GM23338 (cell line): Measurements from ENCODE around the gene PKNOX2. TPM values are rescaled to one million over a fixed set of nuclear protein-coding genes. Genes with fewer than 3 reads are reported as not detected.

Experiments
- ATAC-seq: fragments of 200-7000 bp; cut with Tn5 transposase; 3 replicates; pipeline ENCODE4 v1.9.1; 2020
- DNase-seq: peaks from one replicate; pipeline ENCODE4 v3.0.0-alpha.2; 2015; ENCODE audit warnings: low spot score
- H2AFZ ChIP-seq: fragments of 200-600 bp; sonication (generic); 2 replicates; pipeline ENCODE4 v1.8.0; 2016; ENCODE audit warnings: antibody characterized with exemption, mild to moderate bottlenecking, moderate library complexity
- H3F3A ChIP-seq: fragments of 200-600 bp; sonication (generic); replicated peaks from 2 replicates; pipeline ENCODE4 v1.8.0; 2017; ENCODE audit warnings: antibody characterized with exemption, mixed run types, low read depth
- H3K27ac ChIP-seq: fragments of 200-600 bp; sonication (generic); 2 replicates; pipeline ENCODE4 v1.6.1; 2016; ENCODE audit warnings: low read depth
- H3K27me3 ChIP-seq: fragments of 200-600 bp; sonication (generic); 2 replicates; pipeline ENCODE4 v1.8.0; 2016; ENCODE audit warnings: mild to moderate bottlenecking, mixed run types, moderate library complexity; ENCODE audit not compliant: insufficient read depth
- H3K36me3 ChIP-seq: fragments of 200-600 bp; sonication (generic); 2 replicates; pipeline ENCODE4 v1.8.0; 2016; ENCODE audit warnings: mild to moderate bottlenecking; ENCODE audit not compliant: insufficient read depth
- H3K4me1 ChIP-seq: fragments of 200-600 bp; sonication (generic); 2 replicates; pipeline ENCODE4 v1.8.0; 2016; ENCODE audit warnings: mild to moderate bottlenecking, moderate library complexity; ENCODE audit not compliant: insufficient read depth
- H3K4me2 ChIP-seq: fragments of 200-600 bp; sonication (generic); 2 replicates; pipeline ENCODE4 v1.7.1; 2017; ENCODE audit warnings: mixed run types
- H3K4me3 ChIP-seq: fragments of 200-600 bp; sonication (generic); 2 replicates; pipeline ENCODE4 v1.6.1; 2016; ENCODE audit warnings: mixed run types
- H3K79me2 ChIP-seq: fragments of 200-600 bp; sonication (generic); replicated peaks from 2 replicates; pipeline ENCODE4 v1.8.0; 2017; ENCODE audit warnings: mild to moderate bottlenecking; ENCODE audit not compliant: insufficient read depth
- H3K9me2 ChIP-seq: fragments of 200-600 bp; sonication (generic); 2 replicates; pipeline ENCODE4 v1.8.0; 2017; ENCODE audit not compliant: insufficient read depth
- H4K20me1 ChIP-seq: fragments of 200-600 bp; sonication (generic); replicated peaks from 2 replicates; pipeline ENCODE4 v1.8.0; 2017; ENCODE audit warnings: mild to moderate bottlenecking; ENCODE audit not compliant: insufficient read depth
- H3K27ac Mint-ChIP-seq: 2 replicates; pipeline ENCODE4 v1.8.0; 2020; ENCODE audit warnings: inconsistent platforms, mild to moderate bottlenecking, moderate library complexity, mixed read lengths
- H3K27me3 Mint-ChIP-seq: 3 replicates; pipeline ENCODE4 v1.8.0; 2022; ENCODE audit warnings: low read depth, mild to moderate bottlenecking, moderate library complexity, mixed read lengths, inconsistent platforms; ENCODE audit not compliant: insufficient read depth, poor library complexity
- H3K36me3 Mint-ChIP-seq: 3 replicates; pipeline ENCODE4 v1.8.0; 2021; ENCODE audit warnings: low read depth, mild to moderate bottlenecking, inconsistent platforms, moderate library complexity, mixed read lengths
- H3K4me1 Mint-ChIP-seq: 3 replicates; pipeline ENCODE4 v1.8.0; 2020; ENCODE audit warnings: mild to moderate bottlenecking, inconsistent platforms, mixed read lengths
- H3K4me3 Mint-ChIP-seq: 3 replicates; pipeline ENCODE4 v1.8.0; 2021; ENCODE audit warnings: moderate library complexity, mild to moderate bottlenecking, inconsistent platforms, mixed read lengths
- H3K9me3 Mint-ChIP-seq: 3 replicates; pipeline ENCODE4 v1.8.0; 2020; ENCODE audit warnings: moderate library complexity, mild to moderate bottlenecking, inconsistent platforms, mixed read lengths
- CREB1 ChIP-seq: fragments of 250-450 bp; sonication (Bioruptor Pico); IDR thresholded peaks from 2 replicates; pipeline ENCODE4 v1.5.0; 2020; ENCODE audit warnings: low read depth, mild to moderate bottlenecking, moderate library complexity
- EZH2 ChIP-seq: fragments of 200-600 bp; sonication (generic); IDR thresholded peaks from one replicate; pipeline ENCODE4 v1.8.0; 2017; ENCODE audit warnings: antibody characterized with exemption, mild to moderate bottlenecking, low read depth; ENCODE audit not compliant: unreplicated experiment
- EZH2phosphoT487 ChIP-seq: fragments of 200-600 bp; sonication (generic); IDR thresholded peaks from one replicate; pipeline ENCODE4 v1.8.1; 2018; ENCODE audit warnings: antibody characterized with exemption; ENCODE audit not compliant: unreplicated experiment
- JUNB ChIP-seq: IDR thresholded peaks from one replicate; pipeline ENCODE4 v1.6.1; 2016; ENCODE audit warnings: antibody characterized with exemption; ENCODE audit not compliant: unreplicated experiment
- NANOG ChIP-seq: IDR thresholded peaks from 2 replicates; pipeline ENCODE4 v1.6.1; 2016; ENCODE audit warnings: antibody characterized with exemption, borderline replicate concordance
- POLR2AphosphoS5 ChIP-seq: IDR thresholded peaks from 2 replicates; pipeline ENCODE4 v1.6.1; 2016; ENCODE audit warnings: antibody characterized with exemption, low read depth
- STAT1 ChIP-seq: IDR thresholded peaks from one replicate; pipeline ENCODE4 v1.6.1; 2016; ENCODE audit warnings: antibody characterized with exemption; ENCODE audit not compliant: unreplicated experiment
- ZNF114 ChIP-seq: fragments of 250-450 bp; sonication (Bioruptor Pico); IDR thresholded peaks from 2 replicates; pipeline ENCODE4 v1.5.0; 2020; ENCODE audit warnings: mild to moderate bottlenecking, moderate library complexity
- ZNF331 ChIP-seq: fragments of 250-450 bp; sonication (Bioruptor Pico); IDR thresholded peaks from 2 replicates; pipeline ENCODE4 v1.5.0; 2020; ENCODE audit warnings: low read depth, mild to moderate bottlenecking, moderate library complexity
- polyA plus RNA-seq: library from polyadenylated mRNA; unstranded; fragments of >200 nt; fragmentation: Nextera tagmentation; extraction: Ambion mirVana; gene quantifications from 2 replicates; pipeline ENCODE4 v1.2.1, GENCODE V29; 2016
- total RNA-seq: library from RNA; depleted of rRNA; stranded (reverse); fragments of >200 nt; shearing (Covaris generic); gene quantifications from 2 replicates; pipeline ENCODE4 v1.2.3, GENCODE V29; 2014
- TF ChIP-seq, protein P1 (sequence below): IDR thresholded peaks from 2 replicates; pipeline ENCODE4 v1.6.1; 2016; ENCODE audit warnings: antibody characterized with exemption
- TF ChIP-seq, protein P2 (sequence below), 2 experiments: fragments of 200-600 bp in 1 of 2; sonication (generic) in 1 of 2; conservative IDR thresholded peaks; 2 replicates each; pipeline versions ENCODE4 v1.5.1 to v1.6.1; 2016 to 2017; ENCODE audit warnings: antibody characterized with exemption in 2 of 2, low read depth in 2 of 2, mild to moderate bottlenecking in 2 of 2, moderate library complexity in 1 of 2
- TF ChIP-seq, protein P3 (sequence below): IDR thresholded peaks from one replicate; pipeline ENCODE4 v1.6.1; 2018; ENCODE audit warnings: antibody characterized with exemption; ENCODE audit not compliant: unreplicated experiment
- TF ChIP-seq, protein P4 (sequence below): fragments of 250-450 bp; sonication (Bioruptor Pico); IDR thresholded peaks from 2 replicates; pipeline ENCODE4 v1.5.0; 2020; ENCODE audit warnings: mild to moderate bottlenecking, moderate library complexity

The PKNOX2 gene
- total and polyA plus RNA-seq, 2 experiments from 2014 or later = 0.42 to 0.83 TPM

DNA sequence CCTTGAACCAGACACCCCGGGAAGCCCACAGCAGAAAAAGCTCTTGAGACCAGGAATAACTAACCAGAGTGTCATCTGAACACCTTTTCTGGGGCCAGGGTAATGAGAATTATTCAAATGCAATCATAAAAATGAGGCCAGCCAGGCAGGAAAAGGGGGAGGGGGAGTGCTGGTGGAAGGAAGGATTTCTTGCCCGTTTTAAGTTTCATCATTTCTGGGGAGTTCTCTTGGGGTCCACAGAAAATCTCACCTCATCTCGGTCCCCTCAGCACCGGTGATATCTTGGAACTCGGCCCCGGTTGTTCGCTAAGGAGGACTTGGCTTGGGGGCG, 495 bp upstream of the PKNOX2 start:
- peaks cover 51% of the 10 kb centered on the region for H3K27me3 Mint-ChIP-seq
- ATAC-seq (no peak), DNase-seq (no peak)
- no peaks in the 10 kb centered on the region for H3K36me3 Mint-ChIP-seq
- Histone ChIP-seq H3K27me3 (peaks cover 40% of the 10 kb centered on the region), H2AFZ (peak overlapping the region; percentile 11; the same call in 1 of the 2 replicates), H4K20me1 (no peaks in the 10 kb centered on the region), H3K36me3 (no peaks in the 10 kb centered on the region), H3K4me1 (peaks cover 53% of the 10 kb centered on the region), H3K27ac (peak overlapping the region; percentile 92), H3F3A (peaks cover 5% of the 10 kb centered on the region; the same call in 1 of the 2 replicates), H3K4me2 (peak overlapping the region; percentile 97), H3K79me2 (no peaks in the 10 kb centered on the region), H3K9me2 (no peaks in the 10 kb centered on the region), H3K4me3 (peak overlapping the region; percentile 80)
- no peaks in the 10 kb centered on the region for H3K9me3 Mint-ChIP-seq
- peak overlapping the region; percentile 94 for H3K27ac Mint-ChIP-seq
- H3K4me3 Mint-ChIP-seq = peak overlapping the region; percentile 74
- TF ChIP-seq CREB1 (CRISPR knock-in tag) (no peak), JUNB (no peak), ZNF114 (no peak), STAT1 (no peak), EZH2 (no peak), EZH2phosphoT487 (no peak), ZNF331 (no peak), NANOG (no peak), POLR2AphosphoS5 (no peak)
- TF ChIP-seq, protein P1, sequence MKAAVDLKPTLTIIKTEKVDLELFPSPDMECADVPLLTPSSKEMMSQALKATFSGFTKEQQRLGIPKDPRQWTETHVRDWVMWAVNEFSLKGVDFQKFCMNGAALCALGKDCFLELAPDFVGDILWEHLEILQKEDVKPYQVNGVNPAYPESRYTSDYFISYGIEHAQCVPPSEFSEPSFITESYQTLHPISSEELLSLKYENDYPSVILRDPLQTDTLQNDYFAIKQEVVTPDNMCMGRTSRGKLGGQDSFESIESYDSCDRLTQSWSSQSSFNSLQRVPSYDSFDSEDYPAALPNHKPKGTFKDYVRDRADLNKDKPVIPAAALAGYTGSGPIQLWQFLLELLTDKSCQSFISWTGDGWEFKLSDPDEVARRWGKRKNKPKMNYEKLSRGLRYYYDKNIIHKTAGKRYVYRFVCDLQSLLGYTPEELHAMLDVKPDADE = no peak
- TF ChIP-seq, protein P2, sequence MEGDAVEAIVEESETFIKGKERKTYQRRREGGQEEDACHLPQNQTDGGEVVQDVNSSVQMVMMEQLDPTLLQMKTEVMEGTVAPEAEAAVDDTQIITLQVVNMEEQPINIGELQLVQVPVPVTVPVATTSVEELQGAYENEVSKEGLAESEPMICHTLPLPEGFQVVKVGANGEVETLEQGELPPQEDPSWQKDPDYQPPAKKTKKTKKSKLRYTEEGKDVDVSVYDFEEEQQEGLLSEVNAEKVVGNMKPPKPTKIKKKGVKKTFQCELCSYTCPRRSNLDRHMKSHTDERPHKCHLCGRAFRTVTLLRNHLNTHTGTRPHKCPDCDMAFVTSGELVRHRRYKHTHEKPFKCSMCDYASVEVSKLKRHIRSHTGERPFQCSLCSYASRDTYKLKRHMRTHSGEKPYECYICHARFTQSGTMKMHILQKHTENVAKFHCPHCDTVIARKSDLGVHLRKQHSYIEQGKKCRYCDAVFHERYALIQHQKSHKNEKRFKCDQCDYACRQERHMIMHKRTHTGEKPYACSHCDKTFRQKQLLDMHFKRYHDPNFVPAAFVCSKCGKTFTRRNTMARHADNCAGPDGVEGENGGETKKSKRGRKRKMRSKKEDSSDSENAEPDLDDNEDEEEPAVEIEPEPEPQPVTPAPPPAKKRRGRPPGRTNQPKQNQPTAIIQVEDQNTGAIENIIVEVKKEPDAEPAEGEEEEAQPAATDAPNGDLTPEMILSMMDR (conservative IDR thresholded peaks at IDR 0.05; ENCODE audit: low read depth in 2 of 2) = no peak
- TF ChIP-seq, protein P3, sequence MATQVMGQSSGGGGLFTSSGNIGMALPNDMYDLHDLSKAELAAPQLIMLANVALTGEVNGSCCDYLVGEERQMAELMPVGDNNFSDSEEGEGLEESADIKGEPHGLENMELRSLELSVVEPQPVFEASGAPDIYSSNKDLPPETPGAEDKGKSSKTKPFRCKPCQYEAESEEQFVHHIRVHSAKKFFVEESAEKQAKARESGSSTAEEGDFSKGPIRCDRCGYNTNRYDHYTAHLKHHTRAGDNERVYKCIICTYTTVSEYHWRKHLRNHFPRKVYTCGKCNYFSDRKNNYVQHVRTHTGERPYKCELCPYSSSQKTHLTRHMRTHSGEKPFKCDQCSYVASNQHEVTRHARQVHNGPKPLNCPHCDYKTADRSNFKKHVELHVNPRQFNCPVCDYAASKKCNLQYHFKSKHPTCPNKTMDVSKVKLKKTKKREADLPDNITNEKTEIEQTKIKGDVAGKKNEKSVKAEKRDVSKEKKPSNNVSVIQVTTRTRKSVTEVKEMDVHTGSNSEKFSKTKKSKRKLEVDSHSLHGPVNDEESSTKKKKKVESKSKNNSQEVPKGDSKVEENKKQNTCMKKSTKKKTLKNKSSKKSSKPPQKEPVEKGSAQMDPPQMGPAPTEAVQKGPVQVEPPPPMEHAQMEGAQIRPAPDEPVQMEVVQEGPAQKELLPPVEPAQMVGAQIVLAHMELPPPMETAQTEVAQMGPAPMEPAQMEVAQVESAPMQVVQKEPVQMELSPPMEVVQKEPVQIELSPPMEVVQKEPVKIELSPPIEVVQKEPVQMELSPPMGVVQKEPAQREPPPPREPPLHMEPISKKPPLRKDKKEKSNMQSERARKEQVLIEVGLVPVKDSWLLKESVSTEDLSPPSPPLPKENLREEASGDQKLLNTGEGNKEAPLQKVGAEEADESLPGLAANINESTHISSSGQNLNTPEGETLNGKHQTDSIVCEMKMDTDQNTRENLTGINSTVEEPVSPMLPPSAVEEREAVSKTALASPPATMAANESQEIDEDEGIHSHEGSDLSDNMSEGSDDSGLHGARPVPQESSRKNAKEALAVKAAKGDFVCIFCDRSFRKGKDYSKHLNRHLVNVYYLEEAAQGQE = no peak
- TF ChIP-seq, protein P4, sequence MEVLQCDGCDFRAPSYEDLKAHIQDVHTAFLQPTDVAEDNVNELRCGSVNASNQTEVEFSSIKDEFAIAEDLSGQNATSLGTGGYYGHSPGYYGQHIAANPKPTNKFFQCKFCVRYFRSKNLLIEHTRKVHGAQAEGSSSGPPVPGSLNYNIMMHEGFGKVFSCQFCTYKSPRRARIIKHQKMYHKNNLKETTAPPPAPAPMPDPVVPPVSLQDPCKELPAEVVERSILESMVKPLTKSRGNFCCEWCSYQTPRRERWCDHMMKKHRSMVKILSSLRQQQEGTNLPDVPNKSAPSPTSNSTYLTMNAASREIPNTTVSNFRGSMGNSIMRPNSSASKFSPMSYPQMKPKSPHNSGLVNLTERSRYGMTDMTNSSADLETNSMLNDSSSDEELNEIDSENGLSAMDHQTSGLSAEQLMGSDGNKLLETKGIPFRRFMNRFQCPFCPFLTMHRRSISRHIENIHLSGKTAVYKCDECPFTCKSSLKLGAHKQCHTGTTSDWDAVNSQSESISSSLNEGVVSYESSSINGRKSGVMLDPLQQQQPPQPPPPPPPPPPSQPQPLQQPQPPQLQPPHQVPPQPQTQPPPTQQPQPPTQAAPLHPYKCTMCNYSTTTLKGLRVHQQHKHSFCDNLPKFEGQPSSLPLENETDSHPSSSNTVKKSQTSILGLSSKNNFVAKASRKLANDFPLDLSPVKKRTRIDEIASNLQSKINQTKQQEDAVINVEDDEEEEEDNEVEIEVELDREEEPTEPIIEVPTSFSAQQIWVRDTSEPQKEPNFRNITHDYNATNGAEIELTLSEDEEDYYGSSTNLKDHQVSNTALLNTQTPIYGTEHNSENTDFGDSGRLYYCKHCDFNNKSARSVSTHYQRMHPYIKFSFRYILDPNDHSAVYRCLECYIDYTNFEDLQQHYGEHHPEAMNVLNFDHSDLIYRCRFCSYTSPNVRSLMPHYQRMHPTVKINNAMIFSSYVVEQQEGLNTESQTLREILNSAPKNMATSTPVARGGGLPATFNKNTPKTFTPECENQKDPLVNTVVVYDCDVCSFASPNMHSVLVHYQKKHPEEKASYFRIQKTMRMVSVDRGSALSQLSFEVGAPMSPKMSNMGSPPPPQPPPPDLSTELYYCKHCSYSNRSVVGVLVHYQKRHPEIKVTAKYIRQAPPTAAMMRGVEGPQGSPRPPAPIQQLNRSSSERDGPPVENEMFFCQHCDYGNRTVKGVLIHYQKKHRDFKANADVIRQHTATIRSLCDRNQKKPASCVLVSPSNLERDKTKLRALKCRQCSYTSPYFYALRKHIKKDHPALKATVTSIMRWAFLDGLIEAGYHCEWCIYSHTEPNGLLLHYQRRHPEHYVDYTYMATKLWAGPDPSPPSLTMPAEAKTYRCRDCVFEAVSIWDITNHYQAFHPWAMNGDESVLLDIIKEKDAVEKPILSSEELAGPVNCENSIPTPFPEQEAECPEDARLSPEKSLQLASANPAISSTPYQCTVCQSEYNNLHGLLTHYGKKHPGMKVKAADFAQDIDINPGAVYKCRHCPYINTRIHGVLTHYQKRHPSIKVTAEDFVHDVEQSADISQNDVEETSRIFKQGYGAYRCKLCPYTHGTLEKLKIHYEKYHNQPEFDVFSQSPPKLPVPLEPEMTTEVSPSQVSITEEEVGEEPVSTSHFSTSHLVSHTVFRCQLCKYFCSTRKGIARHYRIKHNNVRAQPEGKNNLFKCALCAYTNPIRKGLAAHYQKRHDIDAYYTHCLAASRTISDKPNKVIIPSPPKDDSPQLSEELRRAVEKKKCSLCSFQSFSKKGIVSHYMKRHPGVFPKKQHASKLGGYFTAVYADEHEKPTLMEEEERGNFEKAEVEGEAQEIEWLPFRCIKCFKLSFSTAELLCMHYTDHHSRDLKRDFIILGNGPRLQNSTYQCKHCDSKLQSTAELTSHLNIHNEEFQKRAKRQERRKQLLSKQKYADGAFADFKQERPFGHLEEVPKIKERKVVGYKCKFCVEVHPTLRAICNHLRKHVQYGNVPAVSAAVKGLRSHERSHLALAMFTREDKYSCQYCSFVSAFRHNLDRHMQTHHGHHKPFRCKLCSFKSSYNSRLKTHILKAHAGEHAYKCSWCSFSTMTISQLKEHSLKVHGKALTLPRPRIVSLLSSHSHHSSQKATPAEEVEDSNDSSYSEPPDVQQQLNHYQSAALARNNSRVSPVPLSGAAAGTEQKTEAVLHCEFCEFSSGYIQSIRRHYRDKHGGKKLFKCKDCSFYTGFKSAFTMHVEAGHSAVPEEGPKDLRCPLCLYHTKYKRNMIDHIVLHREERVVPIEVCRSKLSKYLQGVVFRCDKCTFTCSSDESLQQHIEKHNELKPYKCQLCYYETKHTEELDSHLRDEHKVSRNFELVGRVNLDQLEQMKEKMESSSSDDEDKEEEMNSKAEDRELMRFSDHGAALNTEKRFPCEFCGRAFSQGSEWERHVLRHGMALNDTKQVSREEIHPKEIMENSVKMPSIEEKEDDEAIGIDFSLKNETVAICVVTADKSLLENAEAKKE (CRISPR knock-in tag) = no peak
- peaks cover 60% of the 10 kb centered on the region for H3K4me1 Mint-ChIP-seq
